HepG2 (cell line): ENCODE data around the gene SEPTIN10. TPM values are rescaled to one million over a fixed set of nuclear protein-coding genes. Genes with fewer than 3 reads are reported as not detected.

ENCODE experiments used
- ATRX ChIP-seq: sonication (generic); formaldehyde crosslinking; IDR thresholded peaks from 2 replicates; pipeline ENCODE4 v1.4.0; 2020; ENCODE audit warnings: missing genetic modification reagents, borderline replicate concordance
- BATF2 ChIP-seq: sonication (generic); formaldehyde crosslinking; IDR thresholded peaks from 2 replicates; pipeline ENCODE4 v1.8.0; 2022; ENCODE audit warnings: mild to moderate bottlenecking, missing genetic modification reagents, moderate library complexity
- ERF ChIP-seq: IDR thresholded peaks from 2 replicates; pipeline ENCODE4 v1.6.1; 2018; ENCODE audit warnings: missing biosample characterization, missing genetic modification reagents
- HMGXB4 ChIP-seq, 2 experiments: sonication (generic) in 1 of 2; formaldehyde crosslinking in 1 of 2; IDR thresholded peaks; 2 replicates each; pipeline versions ENCODE4 v1.4.0 to v1.6.1; 2018 to 2020; ENCODE audit warnings: missing genetic modification reagents in 2 of 2, borderline replicate concordance in 1 of 2, low read depth in 1 of 2, mild to moderate bottlenecking in 1 of 2, missing biosample characterization in 1 of 2
- KLF13 ChIP-seq: sonication (generic); formaldehyde crosslinking; IDR thresholded peaks from 2 replicates; pipeline ENCODE4 v1.4.0; 2020; ENCODE audit warnings: mild to moderate bottlenecking, missing genetic modification reagents
- MNT ChIP-seq: fragments of 450-650 bp; IDR thresholded peaks from 2 replicates; pipeline ENCODE4 v1.6.1; 2016
- NPAS2 ChIP-seq: sonication (generic); formaldehyde crosslinking; IDR thresholded peaks from 2 replicates; pipeline ENCODE4 v1.8.0; 2022; ENCODE audit warnings: mild to moderate bottlenecking, missing genetic modification reagents, borderline replicate concordance
- PLSCR1 ChIP-seq: sonication (generic); formaldehyde crosslinking; IDR thresholded peaks from 2 replicates; pipeline ENCODE4 v1.5.0; 2020; ENCODE audit warnings: missing genetic modification reagents, mild to moderate bottlenecking, borderline replicate concordance
- REST ChIP-seq, 2 experiments: IDR thresholded peaks; 2 replicates each; pipeline ENCODE4 v1.6.1; 2011 to 2012; ENCODE audit warnings: low read length in 2 of 2, borderline replicate concordance in 1 of 2, low read depth in 1 of 2, mild to moderate bottlenecking in 1 of 2, moderate library complexity in 1 of 2
- SOX13 ChIP-seq, 3 experiments: fragments of 450-650 bp in 1 of 3; sonication (generic) in 1 of 3; formaldehyde crosslinking in 1 of 3; IDR thresholded peaks in 2 of 3; conservative IDR thresholded peaks in 1 of 3; 2 replicates each; pipeline versions ENCODE4 v1.5.0 to v1.6.1; 2016 to 2020; ENCODE audit warnings: antibody characterized with exemption in 1 of 3, mild to moderate bottlenecking in 1 of 3, missing compliant biosample characterization in 1 of 3, missing genetic modification reagents in 1 of 3, moderate library complexity in 1 of 3
- THAP7 ChIP-seq: sonication (generic); formaldehyde crosslinking; IDR thresholded peaks from 2 replicates; pipeline ENCODE4 v1.8.1; 2023; ENCODE audit warnings: mild to moderate bottlenecking, missing genetic modification reagents
- ZBTB3 ChIP-seq: sonication (generic); formaldehyde crosslinking; IDR thresholded peaks from 2 replicates; pipeline ENCODE4 v1.4.0; 2020; ENCODE audit warnings: low read depth, mild to moderate bottlenecking, moderate library complexity, missing genetic modification reagents, borderline replicate concordance
- ZNF350 ChIP-seq: sonication (generic); formaldehyde crosslinking; IDR thresholded peaks from 2 replicates; pipeline ENCODE4 v1.4.0; 2020; ENCODE audit warnings: mild to moderate bottlenecking, low read depth, missing genetic modification reagents, borderline replicate concordance
- ZNF383 ChIP-seq: sonication (generic); formaldehyde crosslinking; IDR thresholded peaks from 2 replicates; pipeline ENCODE4 v1.4.0; 2020; ENCODE audit warnings: missing genetic modification reagents, mild to moderate bottlenecking, borderline replicate concordance
- ZNF556 ChIP-seq: sonication (generic); formaldehyde crosslinking; IDR thresholded peaks from 2 replicates; pipeline ENCODE4 v1.4.0; 2020; ENCODE audit warnings: mild to moderate bottlenecking, missing genetic modification reagents, borderline replicate concordance
- polyA plus RNA-seq, 8 experiments: library from polyadenylated mRNA; depleted of rRNA in 3 of 8; stranded (reverse) in 7 of 8; unstranded in 1 of 8; fragments of >200 nt; fragmentation: Illumina TruSeq in 4 of 8; extraction: Trizol in 4 of 8; gene quantifications; 2 replicates each; pipeline versions ENCODE4 v1.2.1 to v1.2.3, GENCODE V29; 2011 to 2016; ENCODE audit warnings: low read depth in 4 of 8, missing spikeins in 1 of 8, mixed read lengths in 1 of 8; ENCODE audit not compliant: insufficient read depth in 1 of 8
- total RNA-seq, 5 experiments: library from RNA; depleted of rRNA; stranded (reverse); fragments of >200 nt; fragmentation: Illumina TruSeq; extraction: Trizol; gene quantifications; 2 replicates each; pipeline ENCODE4 v1.2.3, GENCODE V29; 2016; ENCODE audit warnings: low read depth in 1 of 5

Gene SEPTIN10
- total and polyA plus RNA-seq, 2 of the 13 experiments (the other 11 are each of a cell fraction or from before 2014, with no cell fraction given): 45.8 to 67.5 TPM

- TF ChIP-seq ZNF350 (CRISPR knock-in tag): peak; percentile 42; the same call in 1 of the 2 replicates
- no peak for TF ChIP-seq KLF13 (CRISPR knock-in tag)
- no peak for TF ChIP-seq MNT
- TF ChIP-seq ERF: peak; percentile 61; the same call in 1 of the 2 replicates
- no peak; the same call in 1 of the 2 replicates for TF ChIP-seq THAP7 (CRISPR knock-in tag)
- TF ChIP-seq PLSCR1 (CRISPR knock-in tag): no peak
- 0 out of 2 replicates have a peak, but pooled peaks have one; percentile 20 for TF ChIP-seq ZNF556 (CRISPR knock-in tag)
- no peak for TF ChIP-seq ZNF383 (CRISPR knock-in tag)
- no peak for TF ChIP-seq BATF2 (CRISPR knock-in tag)
- TF ChIP-seq REST (IDR thresholded peaks at IDR 0.05; ENCODE audit: borderline replicate concordance in 1 of 2, low read depth in 1 of 2, low read length in 2 of 2): no peak
- peak in 1 of 2 experiments; percentile 72; a peak in 3 of 4 replicates for TF ChIP-seq HMGXB4 (CRISPR knock-in tag; IDR thresholded peaks at IDR 0.05; ENCODE audit: borderline replicate concordance in 1 of 2, low read depth in 1 of 2)
- no peak for TF ChIP-seq NPAS2 (CRISPR knock-in tag)
- no peak for TF ChIP-seq SOX13 (IDR thresholded peaks at IDR 0.05)
- peak in 1 of 2 experiments; percentile 85; a peak in 2 of 4 replicates for TF ChIP-seq SOX13 (CRISPR knock-in tag; conservative IDR thresholded peaks at IDR 0.05 in 1 of 2, IDR thresholded peaks at IDR 0.05 in 1 of 2)
- no peak for TF ChIP-seq ATRX
- no peak for TF ChIP-seq ZBTB3 (CRISPR knock-in tag)
Observed at GRCh38 chr2:109630441-109631430, 17.0 kb upstream of the SEPTIN10 start (continued).
